GM10266 (cell line): ENCODE results near the gene TEX53.

Experiments used
- DNase-seq: peaks from one replicate; pipeline ENCODE4 v3.0.0; 2012; ENCODE audit errors: extremely low spot score
- TF ChIP-seq, protein P1 (sequence below): IDR thresholded peaks from 2 replicates; pipeline ENCODE4 v1.5.1; 2012; ENCODE audit warnings: mild to moderate bottlenecking, low read depth; ENCODE audit not compliant: control insufficient read depth, insufficient read depth; ENCODE audit errors: missing control alignments

Gene TEX53

GRCh38 chr9:114627553-114627952 lies 30.1 kb downstream of the TEX53 start:
- DNase-seq, result no peak
- TF ChIP-seq, protein P1, sequence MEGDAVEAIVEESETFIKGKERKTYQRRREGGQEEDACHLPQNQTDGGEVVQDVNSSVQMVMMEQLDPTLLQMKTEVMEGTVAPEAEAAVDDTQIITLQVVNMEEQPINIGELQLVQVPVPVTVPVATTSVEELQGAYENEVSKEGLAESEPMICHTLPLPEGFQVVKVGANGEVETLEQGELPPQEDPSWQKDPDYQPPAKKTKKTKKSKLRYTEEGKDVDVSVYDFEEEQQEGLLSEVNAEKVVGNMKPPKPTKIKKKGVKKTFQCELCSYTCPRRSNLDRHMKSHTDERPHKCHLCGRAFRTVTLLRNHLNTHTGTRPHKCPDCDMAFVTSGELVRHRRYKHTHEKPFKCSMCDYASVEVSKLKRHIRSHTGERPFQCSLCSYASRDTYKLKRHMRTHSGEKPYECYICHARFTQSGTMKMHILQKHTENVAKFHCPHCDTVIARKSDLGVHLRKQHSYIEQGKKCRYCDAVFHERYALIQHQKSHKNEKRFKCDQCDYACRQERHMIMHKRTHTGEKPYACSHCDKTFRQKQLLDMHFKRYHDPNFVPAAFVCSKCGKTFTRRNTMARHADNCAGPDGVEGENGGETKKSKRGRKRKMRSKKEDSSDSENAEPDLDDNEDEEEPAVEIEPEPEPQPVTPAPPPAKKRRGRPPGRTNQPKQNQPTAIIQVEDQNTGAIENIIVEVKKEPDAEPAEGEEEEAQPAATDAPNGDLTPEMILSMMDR, result no peak

GRCh38 chr9:114626415-114627020 lies 31.1 kb downstream of the TEX53 start:
- DNase-seq, result no peak
- TF ChIP-seq, protein P1, result no peak

DNA sequence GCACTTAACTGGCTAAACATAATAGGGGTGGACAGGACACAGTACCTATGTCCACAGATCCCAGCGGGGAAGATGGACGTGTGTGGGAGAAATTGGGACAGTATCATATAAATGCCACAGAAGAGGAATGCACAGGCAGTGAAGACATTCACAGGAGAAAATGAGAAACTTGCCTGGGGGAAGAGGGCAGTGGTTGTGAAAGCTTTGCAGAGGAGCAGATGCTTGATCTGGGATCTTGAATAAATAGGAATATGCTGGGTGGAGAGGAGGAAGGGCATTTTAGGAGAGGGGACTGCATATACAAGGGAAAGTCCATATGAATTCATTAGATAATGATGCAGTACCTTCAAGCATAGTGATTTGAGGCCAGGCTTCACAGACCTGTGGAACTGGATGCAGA lies 32.9 kb downstream of the TEX53 start:
- TF ChIP-seq, protein P1, result no peak

GRCh38 chr9:114621975-114622609 lies 35.5 kb downstream of the TEX53 start:
- DNase-seq, result no peak
- TF ChIP-seq, protein P1, result no peak

More for the DNA sequence above, 32.9 kb downstream of the TEX53 start:
- no peak for DNase-seq

- TF ChIP-seq, protein P1, result no peak
- DNase-seq, result no peak
Measured at GRCh38 chr9:114621561-114621960, 36.0 kb downstream of the TEX53 start.

- TF ChIP-seq, protein P1, result no peak
- DNase-seq, result peak; percentile 32
Measured at GRCh38 chr9:114619191-114619761, 38.3 kb downstream of the TEX53 start.

- TF ChIP-seq, protein P1, result no peak
Measured at GRCh38 chr9:114616684-114617520, 40.7 kb downstream of the TEX53 start.

More at GRCh38 chr9:114616684-114617520, 40.7 kb downstream of the TEX53 start:
- peak; percentile 57 for DNase-seq
